HEK293T (cell line): ENCODE results near the gene ATP6V0C.

ENCODE experiments used
- ARNT ChIP-seq: fragments of 450-650 bp; IDR thresholded peaks from 2 replicates; pipeline ENCODE4 v1.6.1; 2017; ENCODE audit warnings: mild to moderate bottlenecking
- BHLHE40 ChIP-seq: fragments of 450-650 bp; IDR thresholded peaks from 2 replicates; pipeline ENCODE4 v1.6.1; 2016; ENCODE audit warnings: mild to moderate bottlenecking, moderate library complexity, borderline replicate concordance
- ELF4 ChIP-seq: fragments of 450-650 bp; IDR thresholded peaks from 2 replicates; pipeline ENCODE4 v1.6.1; 2017; ENCODE audit warnings: antibody characterized with exemption
- FOXK2 ChIP-seq: fragments of 450-650 bp; IDR thresholded peaks from 2 replicates; pipeline ENCODE4 v1.6.1; 2016; ENCODE audit warnings: mild to moderate bottlenecking
- FOXM1 ChIP-seq: fragments of 450-650 bp; IDR thresholded peaks from 2 replicates; pipeline ENCODE4 v1.6.1; 2017; ENCODE audit warnings: mild to moderate bottlenecking, borderline replicate concordance
- HDGF ChIP-seq: fragments of 450-650 bp; IDR thresholded peaks from 2 replicates; pipeline ENCODE4 v1.6.1; 2017; ENCODE audit warnings: antibody characterized with exemption, borderline replicate concordance
- LEF1 ChIP-seq: fragments of 450-650 bp; IDR thresholded peaks from 2 replicates; pipeline ENCODE4 v1.6.1; 2017; ENCODE audit warnings: mild to moderate bottlenecking, borderline replicate concordance
- NFRKB ChIP-seq: fragments of 450-650 bp; IDR thresholded peaks from 2 replicates; pipeline ENCODE4 v1.6.1; 2016; ENCODE audit warnings: mild to moderate bottlenecking, moderate library complexity
- SP1 ChIP-seq: fragments of 450-650 bp; IDR thresholded peaks from 2 replicates; pipeline ENCODE4 v1.6.1; 2017
- ZNF384 ChIP-seq: fragments of 450-650 bp; IDR thresholded peaks from 2 replicates; pipeline ENCODE4 v1.6.1; 2016

DNA sequence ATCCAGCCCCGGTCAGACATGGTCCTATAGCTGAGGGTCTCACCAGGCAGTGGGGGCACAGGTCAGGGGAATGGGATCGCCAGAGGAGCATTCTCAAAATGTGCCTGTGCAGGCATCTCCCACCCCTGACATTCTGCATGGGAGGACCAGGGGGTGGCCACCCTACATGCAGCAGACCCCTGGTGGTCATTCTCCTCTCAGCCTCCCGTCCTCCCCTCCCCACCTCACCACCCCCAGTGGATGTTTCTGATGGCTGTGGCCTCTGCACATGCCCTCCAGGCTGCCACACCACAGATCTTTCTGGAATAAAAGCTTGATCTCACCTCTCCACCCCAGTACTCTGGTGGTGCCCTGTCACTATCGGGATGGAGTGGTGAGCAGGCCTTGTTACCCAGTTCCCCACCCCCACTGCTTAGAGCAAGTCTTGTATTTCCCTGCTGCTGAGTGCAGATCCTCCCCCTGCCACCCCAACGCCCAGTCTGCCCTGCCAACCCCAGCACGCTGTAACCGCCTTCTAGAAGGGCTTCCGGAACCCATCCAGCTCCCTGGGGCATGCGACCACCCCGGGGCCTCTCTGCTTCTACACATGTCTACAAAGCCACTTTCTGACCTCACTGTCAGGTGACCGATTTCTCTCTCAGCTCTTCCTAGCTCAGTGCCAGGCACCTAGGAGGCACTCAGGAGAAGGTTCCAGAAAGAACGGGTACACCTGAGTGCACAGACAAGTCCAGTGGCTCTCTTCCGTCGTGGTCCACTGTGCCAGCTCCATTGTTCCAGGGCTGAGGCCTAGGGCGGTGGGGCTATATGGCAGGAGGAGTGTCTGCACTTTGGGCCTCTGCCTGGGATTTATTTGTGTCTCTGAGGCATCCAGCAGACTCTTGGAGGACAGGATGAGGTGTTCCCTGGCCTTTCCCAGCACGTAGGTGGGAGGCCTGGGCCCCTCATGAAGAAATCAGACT is 29.5 kb upstream of the ATP6V0C start:
- TF ChIP-seq FOXK2 = no peak
- no peak for TF ChIP-seq ZNF384
- TF ChIP-seq ELF4 = no peak
- no peak for TF ChIP-seq BHLHE40
- TF ChIP-seq LEF1 = no peak
- TF ChIP-seq HDGF = no peak
- TF ChIP-seq ARNT = no peak
- TF ChIP-seq SP1 = no peak
- TF ChIP-seq FOXM1 = no peak
- no peak for TF ChIP-seq NFRKB
